Fibroblast of lung (primary cell): Measurements from ENCODE around the gene SIAH3.

ENCODE experiments used
- EZH2 ChIP-seq: IDR thresholded peaks from 2 replicates; pipeline ENCODE4 v1.5.1; 2012; ENCODE audit warnings: low read length, control low read depth, mild to moderate bottlenecking; ENCODE audit errors: missing control alignments
- TF ChIP-seq, protein P1 (sequence below), 2 donors: IDR thresholded peaks in 1 of 2; conservative IDR thresholded peaks in 1 of 2; 1 replicate in 1 of 2; 2 replicates in 1 of 2; pipeline ENCODE4 v1.5.1; 2011 to 2012; ENCODE audit warnings: low read length in 2 of 2, control low read depth in 1 of 2, inconsistent platforms in 1 of 2, low read depth in 1 of 2, mild to moderate bottlenecking in 1 of 2

DNA sequence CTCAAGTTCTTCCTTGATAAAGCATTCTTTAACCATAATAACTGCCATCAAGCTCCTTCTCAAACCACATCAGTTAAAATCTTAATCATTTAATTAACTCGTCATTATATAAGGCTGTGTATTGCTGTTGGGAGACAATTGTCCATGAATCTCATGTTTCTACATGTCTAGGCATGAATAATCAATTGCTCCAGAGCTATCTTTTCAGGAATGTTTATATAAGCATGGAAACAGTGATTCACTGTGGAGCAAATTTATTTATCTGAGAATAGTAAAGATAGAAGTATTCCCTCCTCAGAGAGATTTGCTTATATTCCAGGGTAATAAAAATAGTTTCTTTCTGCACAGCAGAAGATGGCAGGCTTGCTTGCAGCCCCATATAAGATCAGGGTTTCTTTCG lies 78.3 kb downstream of the SIAH3 start:
- TF ChIP-seq, protein P1, sequence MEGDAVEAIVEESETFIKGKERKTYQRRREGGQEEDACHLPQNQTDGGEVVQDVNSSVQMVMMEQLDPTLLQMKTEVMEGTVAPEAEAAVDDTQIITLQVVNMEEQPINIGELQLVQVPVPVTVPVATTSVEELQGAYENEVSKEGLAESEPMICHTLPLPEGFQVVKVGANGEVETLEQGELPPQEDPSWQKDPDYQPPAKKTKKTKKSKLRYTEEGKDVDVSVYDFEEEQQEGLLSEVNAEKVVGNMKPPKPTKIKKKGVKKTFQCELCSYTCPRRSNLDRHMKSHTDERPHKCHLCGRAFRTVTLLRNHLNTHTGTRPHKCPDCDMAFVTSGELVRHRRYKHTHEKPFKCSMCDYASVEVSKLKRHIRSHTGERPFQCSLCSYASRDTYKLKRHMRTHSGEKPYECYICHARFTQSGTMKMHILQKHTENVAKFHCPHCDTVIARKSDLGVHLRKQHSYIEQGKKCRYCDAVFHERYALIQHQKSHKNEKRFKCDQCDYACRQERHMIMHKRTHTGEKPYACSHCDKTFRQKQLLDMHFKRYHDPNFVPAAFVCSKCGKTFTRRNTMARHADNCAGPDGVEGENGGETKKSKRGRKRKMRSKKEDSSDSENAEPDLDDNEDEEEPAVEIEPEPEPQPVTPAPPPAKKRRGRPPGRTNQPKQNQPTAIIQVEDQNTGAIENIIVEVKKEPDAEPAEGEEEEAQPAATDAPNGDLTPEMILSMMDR (conservative IDR thresholded peaks at IDR 0.05 in 1 of 2, IDR thresholded peaks at IDR 0.05 in 1 of 2; ENCODE audit: low read depth in 1 of 2, low read length in 2 of 2) = no peak
- TF ChIP-seq EZH2 = no peak
